ENCODE results near the gene FN1.

DNA sequence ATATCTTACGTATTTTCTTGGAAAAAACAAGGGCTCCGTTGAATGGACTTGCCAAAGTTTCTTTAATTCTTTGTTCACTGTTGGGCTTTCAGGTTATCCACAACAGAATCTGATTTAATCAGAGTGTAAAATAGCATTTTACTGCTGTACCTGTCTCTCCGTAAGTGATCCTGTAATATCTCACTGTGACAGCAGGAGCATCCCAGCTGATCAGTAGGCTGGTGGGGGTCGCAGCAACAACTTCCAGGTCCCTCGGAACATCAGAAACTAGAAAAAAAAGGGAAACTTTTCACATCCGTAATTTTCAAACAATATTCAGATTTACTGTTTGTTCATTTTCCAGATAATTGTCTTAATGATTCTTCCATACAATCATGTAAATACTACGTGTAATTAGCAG, 51.2 kb downstream of the FN1 start:
- no peak for TF ChIP-seq CTCF (IDR thresholded peaks at IDR 0.05; ENCODE audit: low read length)
- no peak for TF ChIP-seq EZH2 (optimal IDR thresholded peaks at IDR 0.05; ENCODE audit: low read depth, low read length)
